ENCODE data around the gene DLG2.
A peak's percentile ranks its signal among the peaks of the same experiment; 100 is the strongest.

The DLG2 gene

DNA sequence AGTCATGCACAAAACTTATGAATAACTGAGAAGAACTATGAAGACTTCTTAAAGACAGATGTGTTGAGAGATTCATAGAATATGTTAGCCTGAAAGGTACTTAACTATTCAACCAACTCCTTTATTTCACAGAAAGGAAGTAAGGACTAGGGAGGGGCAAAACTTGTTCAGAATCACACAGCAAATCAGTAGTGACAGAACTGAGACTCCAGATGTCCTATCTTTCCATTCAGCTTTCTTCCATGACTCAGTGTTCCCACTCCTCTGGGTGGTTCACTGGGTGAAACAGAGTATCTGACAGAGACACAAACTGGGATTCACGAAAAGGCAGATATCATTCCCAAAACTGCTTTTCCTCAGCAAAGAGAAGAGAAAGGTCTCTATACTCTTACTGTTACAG is 1053.3 kb downstream of the DLG2 start:
- DNase-seq = no peak
- Histone ChIP-seq H3K4me3 (ENCODE audit: low read depth, low read length) (no peak overlapping the region), H3K9me3 (ENCODE audit: severe bottlenecking) (peaks cover 4% of the 10 kb centered on the region), H3K36me3 (no peaks in the 10 kb centered on the region), H3K27ac (no peak overlapping the region), H3K27me3 (ENCODE audit: insufficient read depth, low read depth, severe bottlenecking) (no peaks in the 10 kb centered on the region)
- TF ChIP-seq, protein P1, sequence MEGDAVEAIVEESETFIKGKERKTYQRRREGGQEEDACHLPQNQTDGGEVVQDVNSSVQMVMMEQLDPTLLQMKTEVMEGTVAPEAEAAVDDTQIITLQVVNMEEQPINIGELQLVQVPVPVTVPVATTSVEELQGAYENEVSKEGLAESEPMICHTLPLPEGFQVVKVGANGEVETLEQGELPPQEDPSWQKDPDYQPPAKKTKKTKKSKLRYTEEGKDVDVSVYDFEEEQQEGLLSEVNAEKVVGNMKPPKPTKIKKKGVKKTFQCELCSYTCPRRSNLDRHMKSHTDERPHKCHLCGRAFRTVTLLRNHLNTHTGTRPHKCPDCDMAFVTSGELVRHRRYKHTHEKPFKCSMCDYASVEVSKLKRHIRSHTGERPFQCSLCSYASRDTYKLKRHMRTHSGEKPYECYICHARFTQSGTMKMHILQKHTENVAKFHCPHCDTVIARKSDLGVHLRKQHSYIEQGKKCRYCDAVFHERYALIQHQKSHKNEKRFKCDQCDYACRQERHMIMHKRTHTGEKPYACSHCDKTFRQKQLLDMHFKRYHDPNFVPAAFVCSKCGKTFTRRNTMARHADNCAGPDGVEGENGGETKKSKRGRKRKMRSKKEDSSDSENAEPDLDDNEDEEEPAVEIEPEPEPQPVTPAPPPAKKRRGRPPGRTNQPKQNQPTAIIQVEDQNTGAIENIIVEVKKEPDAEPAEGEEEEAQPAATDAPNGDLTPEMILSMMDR (IDR thresholded peaks at IDR 0.05; ENCODE audit: low read depth, low read length) = no peak

DNA sequence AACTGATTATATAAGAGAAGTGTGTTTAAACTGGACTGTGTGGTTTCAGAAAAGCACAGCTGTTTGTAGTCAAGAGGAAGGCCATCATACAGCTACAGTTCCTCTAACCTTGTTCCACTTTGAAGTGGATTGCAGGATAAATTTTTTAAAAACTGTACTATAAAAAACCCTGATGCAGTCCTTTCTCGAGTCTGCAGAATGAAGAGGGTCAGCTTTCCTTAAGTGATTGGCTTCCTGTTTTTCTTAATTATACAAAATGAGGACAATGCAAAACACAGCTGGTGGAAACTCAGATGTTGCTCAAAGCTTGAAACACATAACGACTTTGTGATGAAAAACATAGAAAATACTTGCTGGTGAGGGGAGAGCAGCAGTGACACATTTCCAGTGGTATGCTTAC is 1060.5 kb downstream of the DLG2 start:
- Histone ChIP-seq H3K27me3 (ENCODE audit: insufficient read depth, low read depth, severe bottlenecking) (no peaks in the 10 kb centered on the region), H3K4me3 (ENCODE audit: low read depth, low read length) (no peak overlapping the region), H3K27ac (no peak overlapping the region), H3K36me3 (no peaks in the 10 kb centered on the region), H3K9me3 (ENCODE audit: severe bottlenecking) (peaks cover 4% of the 10 kb centered on the region)
- TF ChIP-seq, protein P1 (IDR thresholded peaks at IDR 0.05; ENCODE audit: low read depth, low read length) = no peak
- DNase-seq = no peak

DNA sequence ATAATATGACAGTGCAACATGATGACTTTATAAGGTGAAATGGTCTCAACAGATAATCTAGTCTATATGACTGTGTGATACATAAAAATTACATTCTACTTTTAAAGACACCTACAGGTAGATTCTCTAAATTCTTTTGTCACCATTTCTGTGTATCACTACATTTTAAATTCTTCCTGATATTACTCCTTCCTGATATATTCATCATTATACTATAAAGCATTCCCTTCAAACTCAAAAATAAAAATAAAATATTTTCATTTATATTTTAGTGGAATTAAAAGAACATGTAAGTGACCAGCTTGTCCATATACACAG is 1062.3 kb downstream of the DLG2 start:
- Histone ChIP-seq H3K27ac (no peak overlapping the region), H3K9me3 (ENCODE audit: severe bottlenecking) (peaks cover 4% of the 10 kb centered on the region), H3K36me3 (no peaks in the 10 kb centered on the region), H3K4me3 (ENCODE audit: low read depth, low read length) (no peak overlapping the region), H3K27me3 (ENCODE audit: insufficient read depth, low read depth, severe bottlenecking) (no peaks in the 10 kb centered on the region)
- no peak for DNase-seq
- TF ChIP-seq, protein P1 (IDR thresholded peaks at IDR 0.05; ENCODE audit: low read depth, low read length) = no peak

DNA sequence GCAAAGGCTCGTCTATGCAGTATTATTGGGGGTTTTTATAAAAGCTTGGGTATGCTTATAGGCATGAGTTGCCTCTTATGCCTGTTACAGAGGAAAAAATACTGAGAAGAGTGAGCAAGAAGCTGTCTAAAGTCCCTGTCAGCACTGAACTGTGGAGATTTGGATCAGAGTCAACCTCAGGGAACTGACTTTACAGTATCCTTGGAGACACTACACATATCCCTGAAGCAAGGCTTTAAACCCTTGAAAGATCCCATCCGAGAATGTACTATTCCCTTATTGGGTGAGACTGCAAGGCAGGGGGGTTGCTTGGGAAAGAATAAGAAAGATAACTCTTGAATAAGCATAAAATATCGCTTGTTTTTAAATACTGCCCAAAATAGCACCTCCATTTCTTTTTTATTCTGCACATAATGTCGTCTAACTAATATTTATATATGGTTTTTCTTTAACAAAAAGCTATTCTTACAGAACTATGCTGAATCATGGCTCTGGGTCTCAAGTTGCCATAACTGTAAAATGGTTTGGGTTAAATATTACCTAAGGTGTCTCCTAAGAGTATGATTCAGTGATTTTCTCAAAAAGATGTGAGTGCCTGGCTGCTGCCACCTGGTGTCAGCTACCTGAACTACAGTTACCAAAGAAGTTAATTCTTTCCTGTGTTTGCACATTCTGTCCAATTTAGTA is 1062.8 kb downstream of the DLG2 start:
- Histone ChIP-seq H3K4me3 (ENCODE audit: low read depth, low read length) (no peak overlapping the region), H3K27me3 (ENCODE audit: insufficient read depth, low read depth, severe bottlenecking) (no peaks in the 10 kb centered on the region), H3K36me3 (no peaks in the 10 kb centered on the region), H3K9me3 (ENCODE audit: severe bottlenecking) (peaks cover 4% of the 10 kb centered on the region), H3K27ac (no peak overlapping the region)
- DNase-seq = peak; percentile 41
- TF ChIP-seq, protein P1 (IDR thresholded peaks at IDR 0.05; ENCODE audit: low read depth, low read length) = peak; percentile 62

DNA sequence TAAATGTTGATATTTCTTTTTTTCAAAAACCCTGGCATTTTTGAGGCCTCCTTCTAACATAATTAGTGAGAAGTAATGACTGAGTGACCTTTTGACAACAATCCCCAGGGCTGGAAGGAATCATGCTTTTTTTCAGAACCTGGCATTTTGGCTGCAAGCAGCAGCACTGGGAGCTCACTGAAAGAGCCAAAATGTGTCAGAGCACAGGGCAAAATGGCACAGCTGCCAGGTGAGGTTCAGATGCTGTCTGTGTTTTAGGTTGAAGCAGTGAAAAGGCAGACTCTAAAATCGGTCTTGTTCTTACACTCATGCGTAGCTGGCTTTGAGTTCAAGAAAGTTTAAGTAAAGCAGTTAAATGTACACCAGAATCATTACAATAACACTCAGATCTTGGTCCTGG is 1063.8 kb downstream of the DLG2 start:
- TF ChIP-seq, protein P1 (IDR thresholded peaks at IDR 0.05; ENCODE audit: low read depth, low read length) = no peak
- no peak for DNase-seq
- Histone ChIP-seq H3K27me3 (ENCODE audit: insufficient read depth, low read depth, severe bottlenecking) (no peaks in the 10 kb centered on the region), H3K36me3 (no peaks in the 10 kb centered on the region), H3K9me3 (ENCODE audit: severe bottlenecking) (no peaks in the 10 kb centered on the region), H3K27ac (no peak overlapping the region), H3K4me3 (ENCODE audit: low read depth, low read length) (no peak overlapping the region)

DNA sequence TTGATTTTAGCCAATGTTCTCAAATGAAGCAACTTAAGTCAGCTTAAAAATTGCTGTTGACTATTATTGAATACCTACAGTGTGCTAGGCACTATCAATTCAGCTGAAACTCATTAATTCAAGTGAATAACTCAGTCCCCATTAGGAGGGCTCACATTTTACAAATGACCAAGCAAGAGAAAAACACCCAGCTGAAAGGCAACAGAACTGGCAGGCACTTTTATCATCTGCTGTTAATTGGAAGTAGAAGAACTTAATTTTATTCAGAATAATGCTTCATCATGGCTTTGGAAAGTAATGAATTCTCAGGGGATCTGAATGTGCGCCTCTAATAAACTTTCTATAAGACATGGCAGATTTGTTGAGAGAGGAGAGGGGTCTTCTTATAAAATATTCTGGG is 1066.9 kb downstream of the DLG2 start:
- TF ChIP-seq, protein P1 (IDR thresholded peaks at IDR 0.05; ENCODE audit: low read depth, low read length) = no peak
- no peaks in the 10 kb centered on the region for H3K36me3 ChIP-seq
- H3K27ac ChIP-seq = no peak overlapping the region
- DNase-seq = no peak
- no peaks in the 10 kb centered on the region for H3K27me3 ChIP-seq (ENCODE audit: insufficient read depth, low read depth, severe bottlenecking)
- no peak overlapping the region for H3K4me3 ChIP-seq (ENCODE audit: low read depth, low read length)
- H3K9me3 ChIP-seq (ENCODE audit: severe bottlenecking) = no peaks in the 10 kb centered on the region

Data from WERI-Rb-1 (cell line).